B cell (primary cell): ENCODE data around the gene NME3.

Source experiments
- CTCF ChIP-seq: fragments of 200-600 bp; IDR thresholded peaks from one replicate; pipeline ENCODE4 v1.8.0; 2022; ENCODE audit warnings: antibody characterized with exemption, mild to moderate bottlenecking
- EZH2 ChIP-seq: IDR thresholded peaks from 2 replicates; pipeline ENCODE4 v1.6.1; 2012; ENCODE audit warnings: borderline replicate concordance, low read depth, mild to moderate bottlenecking, moderate library complexity, low read length; ENCODE audit not compliant: insufficient read depth, poor library complexity, severe bottlenecking

DNA sequence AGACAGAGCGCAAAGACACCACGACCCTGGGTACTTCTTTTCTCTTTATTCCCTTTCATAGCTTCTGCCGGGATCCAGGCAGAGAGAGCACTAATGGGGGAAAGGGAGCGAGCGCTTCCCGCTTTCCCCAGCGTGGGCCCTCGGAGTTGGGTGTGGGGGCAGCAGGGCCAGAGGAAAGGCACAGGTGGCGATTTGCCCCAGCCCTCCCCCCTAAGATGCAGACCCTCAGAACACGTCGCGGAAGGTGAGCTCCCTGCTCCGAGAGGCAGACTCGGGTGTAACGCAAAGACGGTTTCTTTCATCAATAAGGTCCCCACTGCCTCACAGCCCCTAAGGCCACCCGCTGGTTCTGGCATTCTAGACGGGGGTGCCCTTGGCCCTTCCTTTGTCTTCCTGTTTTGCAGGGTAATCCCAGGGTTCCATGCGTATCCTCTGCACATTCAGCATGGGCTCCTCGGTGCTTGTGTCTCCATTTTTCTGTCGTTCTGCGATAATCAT, 570 bp upstream of the NME3 start:
- TF ChIP-seq CTCF (no peak), EZH2 (no peak)
